Neural progenitor cell (in vitro differentiated cells): ENCODE results near the gene PIGT.

ENCODE experiments used
- EZH2 ChIP-seq: fragments of 200-600 bp; sonication (generic); IDR thresholded peaks from 2 replicates; pipeline ENCODE4 v1.6.1; 2017; ENCODE audit warnings: antibody characterized with exemption, mild to moderate bottlenecking, moderate library complexity
- EZH2phosphoT487 ChIP-seq: fragments of 200-600 bp; sonication (generic); IDR thresholded peaks from 2 replicates; pipeline ENCODE4 v1.6.1; 2017; ENCODE audit warnings: antibody characterized with exemption
- TF ChIP-seq, protein P1 (sequence below): fragments of 200-600 bp; sonication (generic); IDR thresholded peaks from 2 replicates; pipeline ENCODE4 v1.5.1; 2017; ENCODE audit warnings: antibody characterized with exemption, mild to moderate bottlenecking

DNA sequence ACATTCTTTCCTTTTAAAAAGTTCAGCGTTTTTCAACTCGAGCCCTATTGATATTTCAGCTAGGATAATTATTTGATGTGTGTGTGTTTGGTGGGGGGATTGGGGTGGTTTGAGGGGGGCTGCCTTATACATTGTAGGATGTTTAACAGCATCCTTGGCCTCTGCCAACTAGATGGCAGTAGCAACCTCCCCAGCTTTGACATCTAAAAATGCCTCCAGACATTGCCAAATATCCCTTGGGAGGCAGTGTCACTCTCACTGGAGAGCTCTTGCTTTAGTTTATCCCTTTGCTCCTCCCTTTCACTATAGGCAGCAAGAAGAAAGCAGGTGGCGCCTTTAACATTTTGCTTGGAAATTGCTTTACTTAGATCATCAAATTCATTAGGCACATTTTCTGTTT, 23.2 kb upstream of the PIGT start:
- TF ChIP-seq, protein P1, sequence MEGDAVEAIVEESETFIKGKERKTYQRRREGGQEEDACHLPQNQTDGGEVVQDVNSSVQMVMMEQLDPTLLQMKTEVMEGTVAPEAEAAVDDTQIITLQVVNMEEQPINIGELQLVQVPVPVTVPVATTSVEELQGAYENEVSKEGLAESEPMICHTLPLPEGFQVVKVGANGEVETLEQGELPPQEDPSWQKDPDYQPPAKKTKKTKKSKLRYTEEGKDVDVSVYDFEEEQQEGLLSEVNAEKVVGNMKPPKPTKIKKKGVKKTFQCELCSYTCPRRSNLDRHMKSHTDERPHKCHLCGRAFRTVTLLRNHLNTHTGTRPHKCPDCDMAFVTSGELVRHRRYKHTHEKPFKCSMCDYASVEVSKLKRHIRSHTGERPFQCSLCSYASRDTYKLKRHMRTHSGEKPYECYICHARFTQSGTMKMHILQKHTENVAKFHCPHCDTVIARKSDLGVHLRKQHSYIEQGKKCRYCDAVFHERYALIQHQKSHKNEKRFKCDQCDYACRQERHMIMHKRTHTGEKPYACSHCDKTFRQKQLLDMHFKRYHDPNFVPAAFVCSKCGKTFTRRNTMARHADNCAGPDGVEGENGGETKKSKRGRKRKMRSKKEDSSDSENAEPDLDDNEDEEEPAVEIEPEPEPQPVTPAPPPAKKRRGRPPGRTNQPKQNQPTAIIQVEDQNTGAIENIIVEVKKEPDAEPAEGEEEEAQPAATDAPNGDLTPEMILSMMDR: no peak
- TF ChIP-seq EZH2 (no peak), EZH2phosphoT487 (no peak)
